HCT116 (cell line): ENCODE data around the gene LHX4. TPM values are rescaled to one million over a fixed set of nuclear protein-coding genes. Genes with fewer than 3 reads are reported as not detected.

ENCODE experiments used
- ATAC-seq: fragments of 200-7000 bp; cut with Tn5 transposase; 2 replicates; pipeline ENCODE4 v1.9.1; 2020; ENCODE audit warnings: mild to moderate bottlenecking, moderate library complexity
- BruUV-seq: library from RNA; stranded (reverse); fragments of 400-500 nt; replicated peaks from 2 replicates; lab custom pipeline; 2021; lab: Mats Ljungman, UMichigan
- CTCF ChIA-PET: fragments of 300-600 bp; sonication (Branson Sonifier 250); formaldehyde crosslinking; loops from one replicate; lab custom pipeline; 2021; ENCODE audit warnings: antibody characterized with exemption; lab: Charles Lee
- POLR2A ChIA-PET: fragments of 300-600, 350-600 bp; sonication (Branson Sonifier 250); formaldehyde crosslinking; loops from one replicate; lab custom pipeline; 2021; ENCODE audit warnings: antibody characterized with exemption; lab: Charles Lee
- RAD21 ChIA-PET, 2 experiments: fragments of 300-600 bp; sonication (Branson Sonifier 250); formaldehyde crosslinking; loops; one replicate each; lab custom pipeline; 2023; ENCODE audit warnings: low total read pairs in 2 of 2; ENCODE audit not compliant: uncharacterized antibody in 2 of 2, unreplicated experiment in 2 of 2, low non-redundant PET in 1 of 2; lab: Charles Lee
- DNase-seq: peaks from one replicate; pipeline ENCODE4 v3.0.0-alpha.2; 2010; ENCODE audit warnings: low read depth, low spot score
- H2AFZ ChIP-seq: fragments of 200-600 bp; shearing (Covaris generic), sonication (generic); 2 replicates; pipeline ENCODE4 v1.6.1; 2017; ENCODE audit warnings: low read depth, mixed run types, mixed read lengths, antibody characterized with exemption, low read length; ENCODE audit not compliant: poor library complexity, severe bottlenecking
- H3K27ac ChIP-seq: 2 replicates; pipeline ENCODE4 v1.5.1; 2012; ENCODE audit warnings: low read depth, low read length
- H3K27me3 ChIP-seq: fragments of 200-600 bp; sonication (generic); 2 replicates; pipeline ENCODE4 v1.6.1; 2016; ENCODE audit warnings: mixed run types, low read length, mixed read lengths; ENCODE audit not compliant: insufficient read depth
- H3K36me3 ChIP-seq, 2 experiments: fragments of 200-500 bp in 1 of 2; fragments of 200-600 bp in 1 of 2; sonication (Bioruptor generic) in 1 of 2; sonication (generic) in 1 of 2; 2 replicates each; pipeline versions ENCODE4 v1.5.1 to v1.6.1; 2014 to 2016; ENCODE audit warnings: low read length in 2 of 2, inconsistent platforms in 1 of 2, mixed read lengths in 1 of 2, mixed run types in 1 of 2; ENCODE audit not compliant: insufficient read depth in 2 of 2, control insufficient read depth in 1 of 2
- H3K4me1 ChIP-seq, 2 experiments: fragments of 200-600 bp in 1 of 2; sonication (generic) in 1 of 2; 2 replicates each; pipeline versions ENCODE4 v1.5.1 to v1.6.1; 2012 to 2017; ENCODE audit warnings: low read length in 2 of 2, inconsistent platforms in 1 of 2, mild to moderate bottlenecking in 1 of 2, mixed read lengths in 1 of 2, mixed run types in 1 of 2, moderate library complexity in 1 of 2; ENCODE audit not compliant: insufficient read depth in 2 of 2, control insufficient read depth in 1 of 2
- H3K4me2 ChIP-seq: fragments of 200-600 bp; sonication (generic); 2 replicates; pipeline ENCODE4 v1.6.1; 2017; ENCODE audit warnings: mixed run types, low read length, mixed read lengths
- H3K4me3 ChIP-seq, 2 experiments: fragments of 200-600 bp in 1 of 2; sonication (generic) in 1 of 2; replicated peaks in 1 of 2; 2 replicates each; pipeline ENCODE4 v1.5.1; 2011 to 2016; ENCODE audit warnings: low read length in 2 of 2, control low read depth in 1 of 2, low read depth in 1 of 2, mild to moderate bottlenecking in 1 of 2, mixed read lengths in 1 of 2, mixed run types in 1 of 2
- H3K79me2 ChIP-seq: fragments of 200-600 bp; sonication (generic); 2 replicates; pipeline ENCODE4 v1.6.1; 2017; ENCODE audit warnings: mild to moderate bottlenecking, mixed run types, low read length, moderate library complexity, mixed read lengths; ENCODE audit not compliant: insufficient read depth
- H3K9ac ChIP-seq: fragments of 200-600 bp; sonication (generic); 2 replicates; pipeline ENCODE4 v1.6.1; 2016; ENCODE audit warnings: low read length, mixed read lengths
- H3K9me2 ChIP-seq: fragments of 200-600 bp; sonication (generic), shearing (Covaris generic); 2 replicates; pipeline ENCODE4 v1.6.1; 2017; ENCODE audit warnings: mixed run types, mild to moderate bottlenecking, moderate library complexity; ENCODE audit not compliant: insufficient read depth
- H3K9me3 ChIP-seq, 2 experiments: fragments of 200-500 bp in 1 of 2; fragments of 200-600 bp in 1 of 2; sonication (Bioruptor generic) in 1 of 2; sonication (generic) in 1 of 2; 2 replicates each; pipeline ENCODE4 v1.6.1; 2014 to 2017; ENCODE audit warnings: low read length in 2 of 2, mixed read lengths in 2 of 2, inconsistent platforms in 1 of 2, low read depth in 1 of 2, mild to moderate bottlenecking in 1 of 2, mixed run types in 1 of 2, moderate library complexity in 1 of 2; ENCODE audit not compliant: control insufficient read depth in 1 of 2, insufficient read depth in 1 of 2
- H4K20me1 ChIP-seq: fragments of 200-600 bp; sonication (generic), shearing (Covaris generic); 2 replicates; pipeline ENCODE4 v1.6.1; 2017; ENCODE audit warnings: mixed run types, mild to moderate bottlenecking, moderate library complexity; ENCODE audit not compliant: insufficient read depth
- CEBPB ChIP-seq: IDR thresholded peaks from 2 replicates; pipeline ENCODE4 v1.6.1; 2012; ENCODE audit warnings: low read depth
- CTCF ChIP-seq, 3 experiments: fragments of 200-600 bp in 1 of 3; sonication (generic) in 1 of 3; IDR thresholded peaks in 2 of 3; conservative IDR thresholded peaks in 1 of 3; 2 replicates each; pipeline ENCODE4 v1.5.1; 2012 to 2017; ENCODE audit warnings: low read depth in 2 of 3, low read length in 2 of 3, antibody characterized with exemption in 1 of 3, borderline replicate concordance in 1 of 3, control low read depth in 1 of 3, mild to moderate bottlenecking in 1 of 3, mixed read lengths in 1 of 3, mixed run types in 1 of 3, moderate library complexity in 1 of 3; ENCODE audit not compliant: insufficient read depth in 1 of 3
- FOSL1 ChIP-seq: IDR thresholded peaks from 2 replicates; pipeline ENCODE4 v1.6.1; 2012; ENCODE audit warnings: low read depth
- POLR2A ChIP-seq: IDR thresholded peaks from 2 replicates; pipeline ENCODE4 v1.7.0; 2011; ENCODE audit warnings: borderline replicate concordance; ENCODE audit not compliant: insufficient read depth, insufficient read length; ENCODE audit errors: extremely low read depth
- RAD21 ChIP-seq: IDR thresholded peaks from 2 replicates; pipeline ENCODE4 v1.6.1; 2012; ENCODE audit warnings: low read depth, mild to moderate bottlenecking
- SP1 ChIP-seq: IDR thresholded peaks from 2 replicates; pipeline ENCODE4 v1.6.1; 2012; ENCODE audit warnings: low read depth
- intact Hi-C: fragments of 100-400 bp; cut with micrococcal nuclease; formaldehyde crosslinking; loops from 2 replicates; pipeline ENCODE4 v1.10.0; 2022
- total RNA-seq: library from RNA; stranded (reverse); gene quantifications from one replicate; pipeline ENCODE4 v1.2.1, GENCODE V29; 2021; ENCODE audit not compliant: unreplicated experiment

Gene LHX4
- total RNA-seq, 1 experiment from 2014 or later: 0.44 TPM

DNA sequence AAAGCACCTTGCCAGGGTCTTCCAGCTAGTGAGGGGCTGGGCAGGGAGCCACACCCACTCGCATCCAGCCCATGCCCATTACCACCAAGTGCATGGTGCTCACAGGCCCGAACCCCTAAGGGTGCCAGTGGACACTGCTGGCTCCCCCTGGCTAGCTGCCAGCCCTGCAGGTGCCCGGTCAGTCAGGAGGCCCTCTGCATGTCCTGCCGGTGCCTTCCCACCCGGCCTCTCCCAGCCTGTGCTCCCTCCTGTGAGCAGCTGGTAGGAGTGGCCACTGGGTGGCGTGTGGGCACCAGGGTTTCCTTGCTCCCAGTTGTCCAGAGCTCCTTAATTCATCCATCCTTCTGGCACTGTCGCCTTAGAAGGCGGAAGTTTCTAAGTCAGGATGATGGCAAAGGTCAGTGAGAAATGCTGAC is 42.0 kb upstream of the LHX4 start:
- intact Hi-C loops: loop anchor here (1.0 to 5.0 kb wide), 4 partner anchors 64 to 294 kb away; no protein-coding TSS in a partner anchor
- Histone ChIP-seq H3K4me2 (no peak overlapping the region), H3K27ac (no peak overlapping the region), H4K20me1 (no peaks in the 10 kb centered on the region), H3K9me2 (no peaks in the 10 kb centered on the region), H3K9me3 (no peaks in the 10 kb centered on the region), H3K79me2 (no peaks in the 10 kb centered on the region), H3K9ac (no peak overlapping the region), H3K27me3 (no peaks in the 10 kb centered on the region)
- CTCF ChIA-PET: interaction anchor here (0.6 to 2.0 kb wide), 22 partner anchors 9 to 484 kb away, joined by 3 to 15 read pairs (median 4); partner anchors contain the start of genes ACBD6 and QSOX1
- peak; percentile 97 for ATAC-seq
- DNase-seq: no peak
- POLR2A ChIA-PET: interaction anchor here (0.9 kb wide), 1 partner anchor 43 kb away, joined by 3 read pairs; no protein-coding TSS in a partner anchor
- TF ChIP-seq RAD21 (peak; percentile 83), FOSL1 (no peak), CTCF (IDR thresholded peaks at IDR 0.05 in 2 of 3, conservative IDR thresholded peaks at IDR 0.05 in 1 of 3; ENCODE audit: borderline replicate concordance in 1 of 3, insufficient read depth in 1 of 3, low read depth in 2 of 3, low read length in 2 of 3) (peak; percentile 52 to 86 (median 82)), POLR2A (no peak), SP1 (no peak), CEBPB (no peak)
- TF ChIP-seq, all 23 proteins: peak for 2
- peaks cover 2 to 6% of the 10 kb centered on the region in 2 experiments; a peak in 3 of 4 replicates for H3K36me3 ChIP-seq
- H2AFZ ChIP-seq: no peak overlapping the region
- H3K4me3 ChIP-seq: no peak overlapping the region
- RAD21 ChIA-PET: interaction anchor here (0.7 to 1.1 kb wide), 6 partner anchors 9 to 228 kb away, joined by 3 to 5 read pairs (median 4); no protein-coding TSS in a partner anchor
- H3K4me1 ChIP-seq: no peaks in the 10 kb centered on the region
- no TSS peak for BruUV-seq
